Measurements from ENCODE around the gene GDPD5.

The GDPD5 gene

DNA sequence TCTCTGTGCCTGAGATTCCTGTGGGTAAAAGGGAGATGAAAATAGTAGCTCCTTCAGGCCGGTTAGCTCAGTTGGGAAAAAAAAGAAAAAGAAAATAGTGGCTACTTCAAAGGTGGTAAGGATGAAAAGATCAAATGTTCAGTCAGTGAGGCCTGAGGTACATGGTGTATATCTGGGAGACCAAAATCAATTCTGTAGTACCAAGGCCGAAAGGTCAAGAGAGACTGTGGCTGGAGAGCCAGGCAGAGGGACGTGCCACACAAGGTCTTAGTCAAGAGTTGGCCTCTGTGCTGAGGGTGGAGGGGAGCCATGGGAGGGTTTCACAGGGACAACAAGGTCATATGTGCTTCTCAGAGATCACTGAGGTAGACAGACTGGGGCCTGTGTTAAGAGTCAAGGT lies 4.8 kb upstream of the GDPD5 start:
- no peak overlapping the region for H3K4me2 ChIP-seq (ENCODE audit: low read length)
- H2AFZ ChIP-seq (ENCODE audit: low read length) = no peak overlapping the region
- H3K9me2 ChIP-seq (ENCODE audit: low read depth, low read length) = no peaks in the 10 kb centered on the region
- H3K9me3 ChIP-seq (ENCODE audit: low read length) = no peaks in the 10 kb centered on the region
- no peak overlapping the region for H3K9ac ChIP-seq (ENCODE audit: low read length)
- H3K27ac ChIP-seq (ENCODE audit: low read depth, low read length, poor library complexity, severe bottlenecking) = no peak overlapping the region
- no peaks in the 10 kb centered on the region for H4K20me1 ChIP-seq (ENCODE audit: insufficient read depth, low read length)
- H3F3A ChIP-seq (ENCODE audit: insufficient read depth, low read length) = no peaks in the 10 kb centered on the region
- H3K27me3 ChIP-seq (ENCODE audit: insufficient read depth, low read length) = no peaks in the 10 kb centered on the region
- no peaks in the 10 kb centered on the region for H3K36me3 ChIP-seq (ENCODE audit: insufficient read depth, low read length)
- H3K79me2 ChIP-seq (ENCODE audit: insufficient read depth, low read length) = no peaks in the 10 kb centered on the region
- peaks cover 5% of the 10 kb centered on the region for H3K4me1 ChIP-seq (ENCODE audit: insufficient read depth, low read length, severe bottlenecking)
- TF ChIP-seq, protein P1, sequence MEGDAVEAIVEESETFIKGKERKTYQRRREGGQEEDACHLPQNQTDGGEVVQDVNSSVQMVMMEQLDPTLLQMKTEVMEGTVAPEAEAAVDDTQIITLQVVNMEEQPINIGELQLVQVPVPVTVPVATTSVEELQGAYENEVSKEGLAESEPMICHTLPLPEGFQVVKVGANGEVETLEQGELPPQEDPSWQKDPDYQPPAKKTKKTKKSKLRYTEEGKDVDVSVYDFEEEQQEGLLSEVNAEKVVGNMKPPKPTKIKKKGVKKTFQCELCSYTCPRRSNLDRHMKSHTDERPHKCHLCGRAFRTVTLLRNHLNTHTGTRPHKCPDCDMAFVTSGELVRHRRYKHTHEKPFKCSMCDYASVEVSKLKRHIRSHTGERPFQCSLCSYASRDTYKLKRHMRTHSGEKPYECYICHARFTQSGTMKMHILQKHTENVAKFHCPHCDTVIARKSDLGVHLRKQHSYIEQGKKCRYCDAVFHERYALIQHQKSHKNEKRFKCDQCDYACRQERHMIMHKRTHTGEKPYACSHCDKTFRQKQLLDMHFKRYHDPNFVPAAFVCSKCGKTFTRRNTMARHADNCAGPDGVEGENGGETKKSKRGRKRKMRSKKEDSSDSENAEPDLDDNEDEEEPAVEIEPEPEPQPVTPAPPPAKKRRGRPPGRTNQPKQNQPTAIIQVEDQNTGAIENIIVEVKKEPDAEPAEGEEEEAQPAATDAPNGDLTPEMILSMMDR (IDR thresholded peaks at IDR 0.05; ENCODE audit: low read length) = no peak
- no peak for TF ChIP-seq EZH2 (IDR thresholded peaks at IDR 0.05; ENCODE audit: borderline replicate concordance, low read length)
- H3K4me3 ChIP-seq (ENCODE audit: low read depth, low read length, poor library complexity, severe bottlenecking) = no peak overlapping the region

DNA sequence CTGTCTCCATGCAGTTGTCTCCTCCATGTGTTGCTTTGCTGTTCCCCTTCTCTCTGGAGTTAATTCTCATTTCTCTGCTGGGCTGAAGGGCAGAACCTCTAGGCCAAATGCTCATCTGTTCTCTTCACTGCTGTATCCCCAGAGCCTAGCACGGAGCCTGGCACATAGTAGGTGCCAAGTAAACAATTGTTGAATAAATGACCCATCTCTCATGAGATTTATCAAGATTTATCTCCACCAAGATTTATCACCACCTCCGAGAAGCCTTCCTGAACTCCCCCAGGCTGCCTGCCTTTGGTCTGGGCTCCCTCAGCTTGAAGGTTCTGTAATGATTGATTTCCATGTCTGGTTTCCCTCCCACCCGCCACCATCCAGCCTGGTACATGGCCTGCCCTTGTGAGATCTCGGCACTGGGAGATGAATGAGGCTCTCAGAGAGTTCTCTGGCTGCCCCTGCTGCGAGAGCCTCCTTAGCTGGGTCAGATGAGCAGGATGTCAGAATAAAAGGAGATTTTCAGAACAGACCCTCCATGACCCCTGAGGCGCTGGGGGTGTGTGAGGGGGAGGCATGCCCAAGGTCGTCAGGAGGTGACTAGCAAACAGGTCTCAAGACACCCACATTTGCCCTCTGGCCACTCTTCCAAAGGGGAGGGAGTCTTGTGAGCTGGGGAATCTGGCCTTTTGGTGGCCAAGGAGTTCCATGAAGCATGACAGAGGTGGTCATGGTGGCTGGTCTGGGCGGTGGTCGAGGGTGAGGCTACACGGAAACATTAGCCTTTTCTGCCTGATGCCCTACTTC lies 2.4 kb upstream of the GDPD5 start:
- Histone ChIP-seq H3K9me2 (ENCODE audit: low read depth, low read length) (no peaks in the 10 kb centered on the region), H3K9me3 (ENCODE audit: low read length) (no peaks in the 10 kb centered on the region), H3K4me2 (ENCODE audit: low read length) (no peak overlapping the region), H3F3A (ENCODE audit: insufficient read depth, low read length) (no peaks in the 10 kb centered on the region), H3K4me3 (ENCODE audit: low read depth, low read length, poor library complexity, severe bottlenecking) (no peak overlapping the region), H3K9ac (ENCODE audit: low read length) (no peak overlapping the region), H4K20me1 (ENCODE audit: insufficient read depth, low read length) (no peaks in the 10 kb centered on the region), H3K27ac (ENCODE audit: low read depth, low read length, poor library complexity, severe bottlenecking) (no peak overlapping the region), H3K4me1 (ENCODE audit: insufficient read depth, low read length, severe bottlenecking) (peaks cover 14% of the 10 kb centered on the region), H3K79me2 (ENCODE audit: insufficient read depth, low read length) (no peaks in the 10 kb centered on the region), H2AFZ (ENCODE audit: low read length) (no peak overlapping the region), H3K27me3 (ENCODE audit: insufficient read depth, low read length) (no peaks in the 10 kb centered on the region; the same call in 1 of the 2 replicates), H3K36me3 (ENCODE audit: insufficient read depth, low read length) (no peaks in the 10 kb centered on the region)
- no peak for TF ChIP-seq EZH2 (IDR thresholded peaks at IDR 0.05; ENCODE audit: borderline replicate concordance, low read length)
- TF ChIP-seq, protein P1 (IDR thresholded peaks at IDR 0.05; ENCODE audit: low read length) = no peak

DNA sequence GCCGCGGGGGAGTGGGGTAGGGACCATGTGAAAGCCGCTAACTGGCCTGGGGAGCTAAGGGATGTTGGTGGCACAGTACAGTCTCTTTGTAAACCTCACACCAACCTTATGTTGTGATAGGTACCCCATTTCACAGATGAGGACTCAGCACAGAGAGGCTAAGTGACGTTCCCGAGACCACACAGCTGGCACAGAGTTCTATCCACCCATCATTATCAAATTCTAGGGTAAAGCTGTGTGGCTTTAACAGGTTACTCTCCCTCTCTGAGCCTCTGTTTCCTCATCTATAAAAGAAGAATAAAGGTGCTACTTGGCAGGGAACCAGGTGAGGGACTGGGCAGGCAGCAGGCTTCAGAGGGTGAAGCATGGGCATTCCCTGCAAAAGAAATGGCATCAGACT lies 1.4 kb upstream of the GDPD5 start:
- H3K4me1 ChIP-seq (ENCODE audit: insufficient read depth, low read length, severe bottlenecking) = peaks cover 14% of the 10 kb centered on the region

More for the DNA sequence above, 1.4 kb upstream of the GDPD5 start:
- Histone ChIP-seq H3F3A (ENCODE audit: insufficient read depth, low read length) (no peaks in the 10 kb centered on the region), H3K79me2 (ENCODE audit: insufficient read depth, low read length) (no peaks in the 10 kb centered on the region), H3K27ac (ENCODE audit: low read depth, low read length, poor library complexity, severe bottlenecking) (no peak overlapping the region), H3K9ac (ENCODE audit: low read length) (no peak overlapping the region), H3K9me3 (ENCODE audit: low read length) (no peaks in the 10 kb centered on the region), H3K9me2 (ENCODE audit: low read depth, low read length) (no peaks in the 10 kb centered on the region), H3K27me3 (ENCODE audit: insufficient read depth, low read length) (no peaks in the 10 kb centered on the region; the same call in 1 of the 2 replicates), H3K36me3 (ENCODE audit: insufficient read depth, low read length) (no peaks in the 10 kb centered on the region), H3K4me3 (ENCODE audit: low read depth, low read length, poor library complexity, severe bottlenecking) (no peak overlapping the region), H4K20me1 (ENCODE audit: insufficient read depth, low read length) (no peaks in the 10 kb centered on the region), H2AFZ (ENCODE audit: low read length) (no peak overlapping the region), H3K4me2 (ENCODE audit: low read length) (no peak overlapping the region)
- no peak for TF ChIP-seq EZH2 (IDR thresholded peaks at IDR 0.05; ENCODE audit: borderline replicate concordance, low read length)
- TF ChIP-seq, protein P1 (IDR thresholded peaks at IDR 0.05; ENCODE audit: low read length) = no peak
